HepG2 (cell line): ENCODE data around the gene CYP27A1. TPM values are rescaled to one million over a fixed set of nuclear protein-coding genes. Genes with fewer than 3 reads are reported as not detected.

Experiments
- ATAC-seq: fragments of 200-7000 bp; cut with Tn5 transposase; 3 replicates; pipeline ENCODE4 v1.9.1; 2020; ENCODE audit warnings: mild to moderate bottlenecking, moderate library complexity
- BruUV-seq: library from RNA; stranded (reverse); fragments of 400-500 nt; replicated peaks from 2 replicates; lab custom pipeline; 2021; lab: Mats Ljungman, UMichigan
- CTCF ChIA-PET: fragments of 300-600 bp; formaldehyde crosslinking; extraction: SDS; loops from one replicate; lab custom pipeline; 2021; ENCODE audit warnings: low total read pairs, inconsistent platforms, low intra/inter-chr PET ratio; lab: Yijun Ruan, JAX
- POLR2A ChIA-PET: fragments of 350-600 bp; sonication (Branson Sonifier 250); formaldehyde crosslinking; loops from one replicate; lab custom pipeline; 2020; ENCODE audit warnings: antibody characterized with exemption, inconsistent platforms; lab: Yijun Ruan, JAX
- DNase-seq: peaks from one replicate; pipeline ENCODE4 v3.0.0-alpha.2; 2015; ENCODE audit warnings: low spot score
- FAIRE-seq: peaks from 3 replicates; lab custom pipeline; 2011; peaks lifted over from hg19 to GRCh38; lab: Jason Lieb, UNC
- H2AFZ ChIP-seq: one replicate; pipeline ENCODE4 v1.6.1; 2011; ENCODE audit warnings: low read length, inconsistent platforms
- H3K27ac ChIP-seq: fragments of 300-600 bp; 3 replicates; pipeline ENCODE4 v1.8.0; 2011; ENCODE audit warnings: mixed run types, mild to moderate bottlenecking, mixed read lengths, low read length, inconsistent platforms; ENCODE audit not compliant: insufficient read depth; ENCODE audit errors: extremely low read length
- H3K27me3 ChIP-seq, 2 experiments: fragments of 200-600 bp in 1 of 2; 2 replicates in 1 of 2; 3 replicates in 1 of 2; pipeline versions ENCODE4 v1.6.0 to v1.8.0; 2011; ENCODE audit warnings: low read length in 2 of 2, mild to moderate bottlenecking in 2 of 2, moderate library complexity in 2 of 2, inconsistent platforms in 1 of 2; ENCODE audit not compliant: insufficient read depth in 2 of 2, control insufficient read depth in 1 of 2
- H3K36me3 ChIP-seq, 2 experiments: fragments of 200-600 bp in 1 of 2; replicated peaks in 1 of 2; 2 replicates in 1 of 2; 3 replicates in 1 of 2; pipeline versions ENCODE4 v1.5.1 to v1.8.0; 2011; ENCODE audit warnings: low read length in 2 of 2, inconsistent platforms in 1 of 2; ENCODE audit not compliant: insufficient read depth in 2 of 2, control insufficient read depth in 1 of 2
- H3K4me1 ChIP-seq: 2 replicates; pipeline ENCODE4 v1.5.1; 2012; ENCODE audit warnings: low read length, inconsistent platforms; ENCODE audit not compliant: insufficient read depth
- H3K4me2 ChIP-seq: 2 replicates; pipeline ENCODE4 v1.6.0; 2011; ENCODE audit warnings: low read depth, low read length, inconsistent platforms
- H3K4me3 ChIP-seq, 3 experiments: fragments of 200-600 bp in 1 of 3; sonication (generic), shearing (Covaris generic) in 1 of 3; replicated peaks in 1 of 3; 2 replicates each; pipeline ENCODE4 v1.5.1; 2011 to 2016; ENCODE audit warnings: low read length in 3 of 3, inconsistent platforms in 2 of 3, low read depth in 2 of 3, mild to moderate bottlenecking in 2 of 3, control low read depth in 1 of 3, mixed read lengths in 1 of 3; ENCODE audit not compliant: insufficient read depth in 1 of 3
- H3K79me2 ChIP-seq: one replicate; pipeline ENCODE4 v1.6.1; 2011; ENCODE audit warnings: low read length, inconsistent platforms; ENCODE audit not compliant: insufficient read depth
- H3K9ac ChIP-seq: 2 replicates; pipeline ENCODE4 v1.6.0; 2011; ENCODE audit warnings: mild to moderate bottlenecking, low read depth, low read length, inconsistent platforms; ENCODE audit not compliant: insufficient read depth
- H3K9me3 ChIP-seq: 2 replicates; pipeline ENCODE4 v1.5.1; 2012; ENCODE audit warnings: mild to moderate bottlenecking, low read length
- H4K20me1 ChIP-seq: 2 replicates; pipeline ENCODE4 v1.6.0; 2011; ENCODE audit warnings: inconsistent platforms, mild to moderate bottlenecking, low read length, moderate library complexity; ENCODE audit not compliant: insufficient read depth
- HOXA9 ChIP-seq: sonication (generic); formaldehyde crosslinking; IDR thresholded peaks from 2 replicates; pipeline ENCODE4 v1.8.1; 2022; ENCODE audit warnings: missing genetic modification reagents, mild to moderate bottlenecking, moderate library complexity, borderline replicate concordance
- IRF2 ChIP-seq: IDR thresholded peaks from 2 replicates; pipeline ENCODE4 v1.6.1; 2018; ENCODE audit warnings: missing genetic modification reagents, missing compliant biosample characterization
- PCBP2 ChIP-seq: fragments of 200-400 bp; formaldehyde crosslinking; optimal IDR thresholded peaks from 2 replicates; pipeline ENCODE3; 2018; ENCODE audit warnings: low read length, low read depth; ENCODE audit not compliant: poor library complexity, severe bottlenecking
- RNF219 ChIP-seq: sonication (generic); formaldehyde crosslinking; IDR thresholded peaks from 2 replicates; pipeline ENCODE4 v1.5.0; 2020; ENCODE audit warnings: mild to moderate bottlenecking, missing genetic modification reagents
- SP140L ChIP-seq: sonication (generic); formaldehyde crosslinking; IDR thresholded peaks from 2 replicates; pipeline ENCODE4 v1.4.0; 2020; ENCODE audit warnings: missing genetic modification reagents, borderline replicate concordance
- TP53 ChIP-seq: sonication (generic); formaldehyde crosslinking; conservative IDR thresholded peaks from 2 replicates; pipeline ENCODE4 v1.4.0; 2020; ENCODE audit warnings: missing genetic modification reagents
- U2AF2 ChIP-seq: fragments of 200-400 bp; formaldehyde crosslinking; IDR thresholded peaks from 2 replicates; pipeline ENCODE4 v1.6.1; 2017; ENCODE audit warnings: low read depth, mild to moderate bottlenecking, low read length
- ZBTB39 ChIP-seq: sonication (generic); formaldehyde crosslinking; IDR thresholded peaks from 2 replicates; pipeline ENCODE4 v1.5.0; 2020; ENCODE audit warnings: missing genetic modification reagents
- ZNF513 ChIP-seq: sonication (generic); formaldehyde crosslinking; conservative IDR thresholded peaks from 2 replicates; pipeline ENCODE4 v1.5.0; 2020; ENCODE audit warnings: missing genetic modification reagents
- ZNF766 ChIP-seq: sonication (generic); formaldehyde crosslinking; IDR thresholded peaks from 2 replicates; pipeline ENCODE4 v1.5.0; 2020; ENCODE audit warnings: missing genetic modification reagents, borderline replicate concordance
- WGBS: methylation state at CpG from one replicate; pipeline ENCODE4 v1.1.6; 2017; ENCODE audit warnings: low lambda C conversion rate; 5-methylcytosine and 5-hydroxymethylcytosine counted together
- in situ Hi-C: cut with HindIII; loops from 2 replicates; pipeline ENCODE4 v1.10.0; 2017; ENCODE audit warnings: low pct_unique_long_range_greater_than_20kb; ENCODE audit not compliant: extremely low pct_ligation_motif_present
- intact Hi-C: fragments of 100-400 bp; cut with micrococcal nuclease; formaldehyde crosslinking; loops from one replicate; pipeline ENCODE4 v1.10.0; 2022; ENCODE audit not compliant: unreplicated experiment
- polyA plus RNA-seq, 8 experiments: library from polyadenylated mRNA; depleted of rRNA in 3 of 8; stranded (reverse) in 7 of 8; unstranded in 1 of 8; fragments of >200 nt; fragmentation: Illumina TruSeq in 4 of 8; extraction: Trizol in 4 of 8; gene quantifications; 2 replicates each; pipeline versions ENCODE4 v1.2.1 to v1.2.3, GENCODE V29; 2011 to 2016; ENCODE audit warnings: low read depth in 4 of 8, missing spikeins in 1 of 8, mixed read lengths in 1 of 8; ENCODE audit not compliant: insufficient read depth in 1 of 8
- total RNA-seq, 5 experiments: library from RNA; depleted of rRNA; stranded (reverse); fragments of >200 nt; fragmentation: Illumina TruSeq; extraction: Trizol; gene quantifications; 2 replicates each; pipeline ENCODE4 v1.2.3, GENCODE V29; 2016; ENCODE audit warnings: low read depth in 1 of 5

Gene CYP27A1
- total and polyA plus RNA-seq, 2 of the 13 experiments (the other 11 are each of a cell fraction or from before 2014, with no cell fraction given), result 157 to 266 TPM

GRCh38 chr2:218743068-218743467 lies 38.9 kb upstream of the CYP27A1 start:
- Histone ChIP-seq H3K27ac (no peak overlapping the region), H3K79me2 (peaks cover 17% of the 10 kb centered on the region), H3K4me3 (no peak overlapping the region), H3K4me2 (no peak overlapping the region), H3K9me3 (no peaks in the 10 kb centered on the region), H3K36me3 (peaks cover 36 to 68% of the 10 kb centered on the region in 2 experiments), H3K9ac (no peak overlapping the region), H3K4me1 (peaks cover 40% of the 10 kb centered on the region), H3K27me3 (no peaks in the 10 kb centered on the region), H2AFZ (no peak overlapping the region)
- CTCF ChIA-PET, result no interaction called here
- in situ Hi-C loops, result loop anchor here (25.0 kb wide), 1 partner anchor 94 kb away; the partner anchor contains the start of gene PRKAG3
- intact Hi-C loops, result no loop called here
- FAIRE-seq, result no peak
- POLR2A ChIA-PET, result interaction anchor here (1.1 kb wide), 1 partner anchor 13 kb away, joined by 5 read pairs; no protein-coding TSS in a partner anchor
- no peak for DNase-seq
- ATAC-seq, result no peak
- BruUV-seq, result no TSS peak
- TF ChIP-seq HOXA9 (CRISPR knock-in tag), result no peak
- TF ChIP-seq ZNF513 (CRISPR knock-in tag), result no peak
- TF ChIP-seq U2AF2, result no peak
- no peak for TF ChIP-seq IRF2
- no peak for TF ChIP-seq SP140L
- TF ChIP-seq ZNF766 (CRISPR knock-in tag), result no peak
- TF ChIP-seq ZBTB39, result no peak
- TF ChIP-seq PCBP2, result no peak
- TF ChIP-seq RNF219 (CRISPR knock-in tag), result no peak
- TF ChIP-seq TP53 (CRISPR knock-in tag), result no peak
- TF ChIP-seq, all 625 proteins: peak for 0
- 94% methylated on average over 6 of the region's 6 CpGs for WGBS
- H4K20me1 ChIP-seq, result no peaks in the 10 kb centered on the region
